Lower leg skin (tissue), 3 donors: ENCODE results near the gene GALNT7.

Source experiments
- POLR2A ChIP-seq, 2 donors: fragments of 450-650 bp; IDR thresholded peaks; one replicate each; pipeline ENCODE4 v1.6.1; 2016 to 2017; ENCODE audit warnings: antibody characterized with exemption in 2 of 2, mild to moderate bottlenecking in 1 of 2, moderate library complexity in 1 of 2
- TF ChIP-seq, protein P1 (sequence below), 3 donors: fragments of 450-650 bp; IDR thresholded peaks; one replicate each; pipeline ENCODE4 v1.5.1; 2016; ENCODE audit warnings: antibody characterized with exemption in 3 of 3, mild to moderate bottlenecking in 3 of 3, moderate library complexity in 2 of 3

DNA sequence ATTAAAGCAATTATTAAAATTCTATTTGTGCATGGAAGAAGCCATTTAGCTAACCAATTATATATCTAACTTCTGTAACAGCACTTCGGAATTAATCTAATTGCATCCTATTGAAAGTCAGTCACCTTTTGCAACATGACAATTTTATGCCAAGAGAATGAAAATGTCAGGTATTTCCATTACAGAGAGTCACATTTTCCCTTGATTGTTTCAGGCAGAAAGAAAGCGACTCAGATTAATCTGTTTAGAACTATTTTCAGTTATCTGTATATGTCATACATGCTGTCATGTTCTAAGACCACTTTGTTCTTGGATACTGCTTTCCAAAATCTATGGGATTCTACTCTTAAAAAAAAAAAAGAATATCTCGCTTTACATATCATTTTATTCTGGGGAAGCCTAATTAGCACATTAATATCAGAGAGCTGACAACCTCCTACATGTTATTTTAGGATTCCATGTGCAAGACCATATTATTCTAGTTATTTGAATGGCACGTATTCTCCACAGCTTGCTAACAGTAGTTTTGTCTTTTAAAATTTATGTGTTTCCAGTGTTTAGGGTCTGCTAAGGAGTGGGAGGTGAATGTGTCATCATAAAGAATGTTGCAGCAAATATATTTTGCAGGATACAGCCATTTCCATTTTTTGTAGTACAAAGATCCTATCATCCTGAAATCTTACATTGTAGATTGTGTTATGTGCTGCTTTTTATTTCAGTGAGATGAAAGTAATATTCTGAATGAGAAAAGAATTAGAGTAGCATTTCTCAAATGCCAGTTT lies 31.7 kb downstream of the GALNT7 start:
- TF ChIP-seq, protein P1, sequence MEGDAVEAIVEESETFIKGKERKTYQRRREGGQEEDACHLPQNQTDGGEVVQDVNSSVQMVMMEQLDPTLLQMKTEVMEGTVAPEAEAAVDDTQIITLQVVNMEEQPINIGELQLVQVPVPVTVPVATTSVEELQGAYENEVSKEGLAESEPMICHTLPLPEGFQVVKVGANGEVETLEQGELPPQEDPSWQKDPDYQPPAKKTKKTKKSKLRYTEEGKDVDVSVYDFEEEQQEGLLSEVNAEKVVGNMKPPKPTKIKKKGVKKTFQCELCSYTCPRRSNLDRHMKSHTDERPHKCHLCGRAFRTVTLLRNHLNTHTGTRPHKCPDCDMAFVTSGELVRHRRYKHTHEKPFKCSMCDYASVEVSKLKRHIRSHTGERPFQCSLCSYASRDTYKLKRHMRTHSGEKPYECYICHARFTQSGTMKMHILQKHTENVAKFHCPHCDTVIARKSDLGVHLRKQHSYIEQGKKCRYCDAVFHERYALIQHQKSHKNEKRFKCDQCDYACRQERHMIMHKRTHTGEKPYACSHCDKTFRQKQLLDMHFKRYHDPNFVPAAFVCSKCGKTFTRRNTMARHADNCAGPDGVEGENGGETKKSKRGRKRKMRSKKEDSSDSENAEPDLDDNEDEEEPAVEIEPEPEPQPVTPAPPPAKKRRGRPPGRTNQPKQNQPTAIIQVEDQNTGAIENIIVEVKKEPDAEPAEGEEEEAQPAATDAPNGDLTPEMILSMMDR (IDR thresholded peaks at IDR 0.05) = no peak
- no peak for TF ChIP-seq POLR2A (IDR thresholded peaks at IDR 0.05)
